Measurements from ENCODE around the gene GDF10. TPM values are rescaled to one million over a fixed set of nuclear protein-coding genes. Genes with fewer than 3 reads are reported as not detected.

Gene GDF10
- total RNA-seq, 2 donors from 2014 or later: 0.32 to 28.0 TPM

DNA sequence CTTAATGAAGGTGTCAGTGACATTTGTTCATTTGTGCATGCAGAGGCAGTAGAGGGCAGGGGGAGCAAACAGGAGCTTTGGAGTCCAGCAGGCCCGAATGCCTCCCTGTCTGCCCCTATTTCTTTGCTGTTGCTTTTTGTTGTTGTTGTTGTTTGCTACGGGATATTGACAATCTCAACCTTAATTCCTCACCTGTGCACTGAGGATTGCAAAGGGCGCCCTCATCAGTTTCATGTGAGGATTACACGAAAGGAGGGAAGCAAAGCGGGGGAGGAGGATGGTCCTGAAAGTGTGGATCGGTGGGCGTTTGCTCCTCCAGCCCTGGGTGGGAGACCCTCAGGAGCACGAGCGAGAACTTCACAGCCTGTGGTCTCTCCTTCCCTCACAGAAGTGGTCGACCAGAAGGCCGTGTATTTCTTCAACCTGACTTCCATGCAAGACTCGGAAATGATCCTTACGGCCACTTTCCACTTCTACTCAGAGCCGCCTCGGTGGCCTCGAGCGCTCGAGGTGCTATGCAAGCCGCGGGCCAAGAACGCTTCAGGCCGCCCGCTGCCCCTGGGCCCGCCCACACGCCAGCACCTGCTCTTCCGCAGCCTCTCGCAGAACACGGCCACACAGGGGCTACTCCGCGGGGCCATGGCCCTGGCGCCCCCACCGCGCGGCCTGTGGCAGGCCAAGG is 9.6 kb downstream of the GDF10 start:
- intact Hi-C loops (cut with DNase I): loop anchor here (5.0 kb wide), 2 partner anchors 262 to 287 kb away; no protein-coding TSS in a partner anchor
- Histone ChIP-seq H3K9me3 (no peaks in the 10 kb centered on the region), H3K27me3 (replicated peaks; ENCODE audit: insufficient read depth) (no peaks in the 10 kb centered on the region), H3K4me3 (no peak overlapping the region), H3K27ac (no peak overlapping the region), H3K36me3 (no peaks in the 10 kb centered on the region), H3K4me1 (replicated peaks) (no peaks in the 10 kb centered on the region)
- DNase-seq (ENCODE audit: low spot score): no peak
- WGBS: 87% methylated on average over 34 of the region's 34 CpGs
- peak in 1 of 4 experiments; percentile 13 for TF ChIP-seq CTCF (IDR thresholded peaks at IDR 0.05)
- TF ChIP-seq POLR2A (IDR thresholded peaks at IDR 0.05): no peak
- TF ChIP-seq POLR2AphosphoS5 (IDR thresholded peaks at IDR 0.05): no peak

DNA sequence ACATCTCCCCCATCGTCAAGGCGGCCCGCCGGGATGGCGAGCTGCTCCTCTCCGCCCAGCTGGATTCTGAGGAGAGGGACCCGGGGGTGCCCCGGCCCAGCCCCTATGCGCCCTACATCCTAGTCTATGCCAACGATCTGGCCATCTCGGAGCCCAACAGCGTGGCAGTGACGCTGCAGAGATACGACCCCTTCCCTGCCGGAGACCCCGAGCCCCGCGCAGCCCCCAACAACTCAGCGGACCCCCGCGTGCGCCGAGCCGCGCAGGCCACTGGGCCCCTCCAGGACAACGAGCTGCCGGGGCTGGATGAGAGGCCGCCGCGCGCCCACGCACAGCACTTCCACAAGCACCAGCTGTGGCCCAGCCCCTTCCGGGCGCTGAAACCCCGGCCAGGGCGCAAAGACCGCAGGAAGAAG is 10.1 kb downstream of the GDF10 start:
- TF ChIP-seq POLR2A (IDR thresholded peaks at IDR 0.05): no peak
- TF ChIP-seq CTCF (IDR thresholded peaks at IDR 0.05): no peak
- TF ChIP-seq POLR2AphosphoS5 (IDR thresholded peaks at IDR 0.05): no peak
- DNase-seq (ENCODE audit: low spot score): no peak
- H3K4me1 ChIP-seq (replicated peaks): no peaks in the 10 kb centered on the region
- WGBS: 95% methylated on average over 35 of the region's 37 CpGs
- no peak overlapping the region for H3K27ac ChIP-seq
- H3K27me3 ChIP-seq (replicated peaks; ENCODE audit: insufficient read depth): no peaks in the 10 kb centered on the region
- intact Hi-C loops (cut with DNase I): loop anchor here (5.0 kb wide), 2 partner anchors 263 to 288 kb away; no protein-coding TSS in a partner anchor
- no peaks in the 10 kb centered on the region for H3K36me3 ChIP-seq
- no peaks in the 10 kb centered on the region for H3K9me3 ChIP-seq
- H3K4me3 ChIP-seq: no peak overlapping the region

DNA sequence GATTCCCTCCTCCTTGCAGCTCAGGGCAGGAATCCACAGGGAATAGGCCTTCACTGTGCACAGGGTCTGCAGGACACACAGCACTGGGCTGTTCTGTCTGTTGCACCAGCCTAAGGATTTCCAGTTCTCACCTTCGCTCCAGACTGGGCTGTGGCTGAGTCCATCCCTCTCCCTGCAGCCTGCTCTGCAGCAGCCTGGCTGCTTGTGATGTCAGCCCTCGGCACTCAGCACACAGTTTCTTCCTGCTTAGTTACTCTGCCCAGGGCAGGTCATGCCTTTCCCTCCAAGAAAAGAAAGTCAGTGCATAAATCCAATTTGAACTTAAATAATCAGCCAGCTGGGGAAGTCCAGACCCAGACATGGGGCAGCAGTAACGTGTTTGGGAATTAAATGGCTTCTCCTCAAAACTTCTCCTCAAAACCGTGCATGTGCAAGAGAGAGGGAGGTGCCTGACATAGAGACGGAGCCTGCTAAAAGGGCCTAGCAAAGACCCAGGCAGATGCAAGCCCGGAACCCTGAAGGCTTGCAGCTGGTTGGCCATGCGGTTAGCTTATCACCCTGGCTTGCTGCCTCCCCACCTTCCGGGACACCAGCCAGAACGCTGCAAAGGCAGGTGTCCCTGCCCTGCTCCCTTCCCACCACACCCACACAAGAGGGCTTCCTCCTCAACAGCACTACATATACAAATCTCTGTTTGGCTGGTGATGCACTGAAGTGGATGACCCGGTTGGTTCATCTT is 11.4 kb downstream of the GDF10 start:
- TF ChIP-seq POLR2A (IDR thresholded peaks at IDR 0.05) (no peak), CTCF (IDR thresholded peaks at IDR 0.05) (no peak), POLR2AphosphoS5 (IDR thresholded peaks at IDR 0.05) (no peak)
- DNase-seq (ENCODE audit: low spot score): no peak
- intact Hi-C loops (cut with DNase I): loop anchor here (5.0 kb wide), 2 partner anchors 264 to 289 kb away; no protein-coding TSS in a partner anchor
- Histone ChIP-seq H3K4me3 (no peak overlapping the region), H3K27me3 (replicated peaks; ENCODE audit: insufficient read depth) (no peaks in the 10 kb centered on the region), H3K9me3 (no peaks in the 10 kb centered on the region), H3K27ac (no peak overlapping the region), H3K36me3 (no peaks in the 10 kb centered on the region), H3K4me1 (replicated peaks) (no peaks in the 10 kb centered on the region)
- 46% methylated on average over 10 of the region's 10 CpGs for WGBS

DNA sequence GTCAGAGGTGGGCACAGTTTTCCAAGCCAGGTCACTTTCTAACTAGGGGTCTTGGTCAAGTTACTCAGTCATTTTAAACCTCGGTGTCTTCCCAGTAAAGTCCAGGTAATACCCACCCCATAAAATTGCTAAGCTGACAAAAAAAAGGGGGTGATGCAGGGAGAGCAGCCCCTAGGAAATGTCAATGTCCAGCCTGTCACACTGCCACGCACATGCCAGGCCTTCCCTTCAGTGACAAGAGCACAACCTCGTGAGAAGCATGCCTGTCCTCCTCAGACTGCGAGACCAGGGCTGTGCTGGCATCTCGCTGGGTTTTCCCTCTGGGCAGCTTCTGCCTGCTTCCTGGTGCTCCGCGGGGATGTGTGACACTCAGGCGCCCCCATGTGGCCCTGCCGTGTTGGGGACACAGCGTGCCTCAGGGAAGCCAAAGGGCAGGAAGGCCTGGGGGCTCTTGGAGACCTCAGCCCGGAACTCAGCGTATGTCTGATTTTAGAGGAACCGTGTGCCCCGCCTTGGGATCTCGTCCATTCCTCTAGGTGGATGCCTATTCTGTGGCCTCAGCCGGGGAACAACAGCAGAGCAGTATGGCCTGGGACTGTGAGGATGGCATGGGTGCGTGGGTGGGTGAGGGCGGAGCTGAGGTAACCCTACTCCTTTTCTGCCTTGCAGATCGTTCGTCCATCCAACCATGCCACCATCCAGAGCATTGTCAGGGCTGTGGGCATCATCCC is 12.1 kb downstream of the GDF10 start:
- Histone ChIP-seq H3K4me1 (replicated peaks) (no peaks in the 10 kb centered on the region), H3K36me3 (no peaks in the 10 kb centered on the region), H3K27me3 (replicated peaks; ENCODE audit: insufficient read depth) (no peaks in the 10 kb centered on the region), H3K27ac (no peak overlapping the region), H3K9me3 (no peaks in the 10 kb centered on the region), H3K4me3 (no peak overlapping the region)
- TF ChIP-seq CTCF (IDR thresholded peaks at IDR 0.05) (peak; percentile 65 to 90 (median 78)), POLR2AphosphoS5 (IDR thresholded peaks at IDR 0.05) (no peak)
- WGBS: 20% methylated on average over 19 of the region's 20 CpGs
- peak; percentile 76 for DNase-seq (ENCODE audit: low spot score)
- intact Hi-C loops (cut with DNase I): loop anchor here (5.0 kb wide), 2 partner anchors 265 to 290 kb away; no protein-coding TSS in a partner anchor
